Nephron progenitor cell (in vitro differentiated cells): ENCODE data around the gene SEPTIN10.

Experiments
- DNase-seq: peaks from one replicate; pipeline ENCODE4 v3.0.0; 2021
- H3K27ac Mint-ChIP-seq: 2 replicates; pipeline ENCODE4 v1.8.0; 2021; ENCODE audit warnings: mild to moderate bottlenecking, moderate library complexity, mixed read lengths
- H3K27me3 Mint-ChIP-seq: 2 replicates; pipeline ENCODE4 v1.8.0; 2021; ENCODE audit warnings: mild to moderate bottlenecking, low read depth, mixed read lengths; ENCODE audit not compliant: poor library complexity
- H3K36me3 Mint-ChIP-seq: 2 replicates; pipeline ENCODE4 v1.8.0; 2021; ENCODE audit warnings: low read depth, mixed read lengths
- H3K4me1 Mint-ChIP-seq: 2 replicates; pipeline ENCODE4 v1.8.0; 2021; ENCODE audit warnings: mixed read lengths
- H3K4me3 Mint-ChIP-seq: 2 replicates; pipeline ENCODE4 v1.8.0; 2021; ENCODE audit warnings: mild to moderate bottlenecking, moderate library complexity, mixed read lengths
- H3K9me3 Mint-ChIP-seq: 2 replicates; pipeline ENCODE4 v1.8.0; 2021; ENCODE audit warnings: mild to moderate bottlenecking, moderate library complexity, mixed read lengths
- TF ChIP-seq, protein P1 (sequence below): fragments of 200-600 bp; sonication (generic); IDR thresholded peaks from 2 replicates; pipeline ENCODE4 v1.5.0; 2021; ENCODE audit warnings: antibody characterized with exemption

SEPTIN10 gene

DNA sequence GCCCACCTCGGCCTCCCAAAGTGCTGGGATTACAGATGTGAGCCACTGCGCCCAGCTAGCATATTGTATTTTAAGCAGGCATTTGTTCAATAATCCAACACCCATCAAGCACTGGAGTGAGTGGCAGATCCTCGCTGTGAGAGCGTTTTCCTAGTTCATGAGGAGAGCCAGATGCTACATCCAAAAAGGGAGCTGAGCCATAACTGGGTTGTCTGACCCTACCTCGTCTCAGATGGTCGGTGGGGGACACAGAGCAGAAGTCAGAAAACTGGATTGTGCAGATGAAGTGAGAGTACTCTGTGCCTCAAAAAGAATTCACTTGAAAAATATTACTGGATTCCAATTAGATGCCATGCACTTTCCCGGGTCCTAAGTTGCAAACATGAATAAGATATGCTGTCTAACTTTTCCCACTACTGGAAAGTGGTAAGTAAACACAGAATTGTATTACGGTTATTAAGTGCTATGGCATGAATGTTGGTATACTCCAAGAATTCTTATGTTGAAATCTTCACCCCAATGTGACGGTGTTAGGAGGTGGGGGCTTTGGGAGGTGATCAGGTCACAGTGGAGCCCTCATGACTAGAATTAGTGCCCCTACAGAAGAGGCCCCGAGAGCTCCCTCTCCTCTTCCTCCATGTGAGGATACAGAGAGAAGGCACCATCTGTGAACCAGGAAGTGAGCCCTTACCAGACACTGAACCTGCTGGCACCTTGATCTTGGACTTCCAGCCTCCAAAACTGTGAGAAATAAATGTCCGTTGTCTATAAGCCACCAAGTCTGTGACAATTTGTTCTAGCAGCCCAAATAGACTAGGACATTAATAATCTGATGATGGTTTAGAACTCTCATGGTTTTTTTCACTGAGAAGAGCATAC, 21.9 kb upstream of the SEPTIN10 start:
- TF ChIP-seq, protein P1, sequence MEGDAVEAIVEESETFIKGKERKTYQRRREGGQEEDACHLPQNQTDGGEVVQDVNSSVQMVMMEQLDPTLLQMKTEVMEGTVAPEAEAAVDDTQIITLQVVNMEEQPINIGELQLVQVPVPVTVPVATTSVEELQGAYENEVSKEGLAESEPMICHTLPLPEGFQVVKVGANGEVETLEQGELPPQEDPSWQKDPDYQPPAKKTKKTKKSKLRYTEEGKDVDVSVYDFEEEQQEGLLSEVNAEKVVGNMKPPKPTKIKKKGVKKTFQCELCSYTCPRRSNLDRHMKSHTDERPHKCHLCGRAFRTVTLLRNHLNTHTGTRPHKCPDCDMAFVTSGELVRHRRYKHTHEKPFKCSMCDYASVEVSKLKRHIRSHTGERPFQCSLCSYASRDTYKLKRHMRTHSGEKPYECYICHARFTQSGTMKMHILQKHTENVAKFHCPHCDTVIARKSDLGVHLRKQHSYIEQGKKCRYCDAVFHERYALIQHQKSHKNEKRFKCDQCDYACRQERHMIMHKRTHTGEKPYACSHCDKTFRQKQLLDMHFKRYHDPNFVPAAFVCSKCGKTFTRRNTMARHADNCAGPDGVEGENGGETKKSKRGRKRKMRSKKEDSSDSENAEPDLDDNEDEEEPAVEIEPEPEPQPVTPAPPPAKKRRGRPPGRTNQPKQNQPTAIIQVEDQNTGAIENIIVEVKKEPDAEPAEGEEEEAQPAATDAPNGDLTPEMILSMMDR, result no peak
- no peak for DNase-seq
- H3K27ac Mint-ChIP-seq, result no peak overlapping the region
- H3K4me3 Mint-ChIP-seq, result no peak overlapping the region
- H3K4me1 Mint-ChIP-seq, result peaks cover 10% of the 10 kb centered on the region
- no peaks in the 10 kb centered on the region for H3K9me3 Mint-ChIP-seq
- H3K27me3 Mint-ChIP-seq, result peaks cover 14% of the 10 kb centered on the region
- H3K36me3 Mint-ChIP-seq, result no peaks in the 10 kb centered on the region

DNA sequence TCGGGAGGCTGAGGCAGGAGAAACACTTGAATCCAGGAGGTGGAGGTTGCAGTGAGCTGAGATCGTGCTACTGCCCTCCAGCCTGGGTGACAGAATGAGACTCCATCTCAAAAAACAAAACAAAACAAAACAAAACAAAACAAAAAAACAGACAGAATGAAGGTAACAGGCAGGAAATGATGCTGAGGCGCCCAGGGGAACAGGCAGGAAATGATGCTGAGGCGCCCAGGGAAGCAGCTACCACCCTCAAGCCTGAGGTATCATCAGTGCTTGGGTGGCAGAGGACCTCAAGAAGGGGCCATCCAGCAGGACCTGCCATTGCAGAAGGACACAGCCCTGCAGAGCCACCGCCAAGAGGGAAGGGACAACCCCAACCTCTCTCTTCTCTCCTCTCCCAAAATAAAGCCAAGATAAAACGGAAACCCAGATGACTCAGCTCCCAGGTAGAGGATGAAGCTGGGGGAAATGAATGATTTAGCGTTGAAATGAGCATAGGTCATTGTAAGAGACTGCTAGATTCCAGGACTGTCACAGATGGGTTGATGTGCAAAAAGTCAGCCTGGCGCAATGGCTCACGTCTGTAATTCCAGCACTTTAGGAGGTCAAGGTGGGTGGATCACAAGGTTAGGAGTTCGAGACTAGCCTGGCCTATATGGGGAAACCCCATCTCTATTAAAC, 19.7 kb upstream of the SEPTIN10 start:
- TF ChIP-seq, protein P1, result no peak

DNA sequence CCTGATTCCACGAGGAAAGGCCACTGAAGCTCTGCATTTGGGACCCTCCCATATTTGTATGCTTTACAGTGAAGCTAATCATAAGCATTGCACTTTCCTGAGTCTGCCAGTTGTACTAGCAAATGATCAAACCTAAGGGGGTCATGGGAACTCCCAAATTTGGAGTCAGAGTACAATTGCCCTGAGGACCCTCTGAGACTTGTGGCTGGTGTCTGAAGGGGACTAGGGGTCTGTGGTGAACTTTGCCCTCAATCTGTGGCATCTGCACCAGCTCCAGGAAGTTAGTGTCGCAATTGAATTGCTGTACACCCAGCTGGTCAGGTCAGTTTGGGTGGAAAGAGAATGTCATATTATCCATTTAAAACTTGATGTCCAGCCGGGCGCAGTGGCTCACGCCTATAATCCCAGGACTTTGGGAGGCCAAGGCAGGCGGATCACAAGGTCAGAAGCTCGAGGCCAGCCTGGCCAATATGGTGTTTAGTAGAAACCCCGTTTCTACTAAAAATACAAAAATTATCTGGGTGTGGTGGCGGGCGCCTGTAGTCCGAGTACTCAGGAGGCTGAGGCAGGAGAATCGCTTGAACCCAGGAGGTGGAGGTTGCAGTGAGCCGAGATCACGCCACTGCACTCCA, 18.5 kb upstream of the SEPTIN10 start:
- Mint-ChIP-seq H3K27me3 (peaks cover 18% of the 10 kb centered on the region), H3K27ac (no peak overlapping the region), H3K4me3 (no peak overlapping the region), H3K36me3 (no peaks in the 10 kb centered on the region), H3K9me3 (no peaks in the 10 kb centered on the region), H3K4me1 (peaks cover 15% of the 10 kb centered on the region)
- DNase-seq, result no peak
- TF ChIP-seq, protein P1, result no peak

More for the DNA sequence above, 19.7 kb upstream of the SEPTIN10 start:
- Mint-ChIP-seq H3K27me3 (peaks cover 10% of the 10 kb centered on the region), H3K4me3 (no peak overlapping the region), H3K27ac (no peak overlapping the region), H3K4me1 (peaks cover 15% of the 10 kb centered on the region), H3K36me3 (no peaks in the 10 kb centered on the region), H3K9me3 (no peaks in the 10 kb centered on the region)
- no peak for DNase-seq

DNA sequence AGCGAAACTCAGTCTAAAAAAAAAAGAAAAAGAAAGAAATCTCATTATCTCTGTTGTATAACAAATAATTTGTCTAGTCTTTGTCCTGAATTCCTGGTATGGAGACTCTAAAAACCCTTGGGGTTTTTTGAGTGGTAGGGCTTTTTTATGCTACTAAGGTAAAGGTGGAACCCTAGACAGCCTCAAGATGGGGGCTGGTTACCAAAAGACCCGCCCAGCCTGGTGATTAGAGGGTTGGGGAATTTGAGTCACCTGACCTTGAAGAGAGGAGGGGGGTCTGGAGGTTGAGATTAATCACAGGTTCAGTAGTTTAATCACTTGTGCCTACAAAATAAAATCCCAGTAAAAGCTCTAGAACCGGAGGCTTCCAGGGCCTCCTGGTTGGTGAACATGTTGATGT, 18.0 kb upstream of the SEPTIN10 start:
- Mint-ChIP-seq H3K4me1 (peaks cover 11% of the 10 kb centered on the region), H3K36me3 (no peaks in the 10 kb centered on the region), H3K4me3 (no peak overlapping the region), H3K9me3 (no peaks in the 10 kb centered on the region), H3K27me3 (peaks cover 20% of the 10 kb centered on the region), H3K27ac (no peak overlapping the region)
- no peak for DNase-seq
- TF ChIP-seq, protein P1, result no peak

DNA sequence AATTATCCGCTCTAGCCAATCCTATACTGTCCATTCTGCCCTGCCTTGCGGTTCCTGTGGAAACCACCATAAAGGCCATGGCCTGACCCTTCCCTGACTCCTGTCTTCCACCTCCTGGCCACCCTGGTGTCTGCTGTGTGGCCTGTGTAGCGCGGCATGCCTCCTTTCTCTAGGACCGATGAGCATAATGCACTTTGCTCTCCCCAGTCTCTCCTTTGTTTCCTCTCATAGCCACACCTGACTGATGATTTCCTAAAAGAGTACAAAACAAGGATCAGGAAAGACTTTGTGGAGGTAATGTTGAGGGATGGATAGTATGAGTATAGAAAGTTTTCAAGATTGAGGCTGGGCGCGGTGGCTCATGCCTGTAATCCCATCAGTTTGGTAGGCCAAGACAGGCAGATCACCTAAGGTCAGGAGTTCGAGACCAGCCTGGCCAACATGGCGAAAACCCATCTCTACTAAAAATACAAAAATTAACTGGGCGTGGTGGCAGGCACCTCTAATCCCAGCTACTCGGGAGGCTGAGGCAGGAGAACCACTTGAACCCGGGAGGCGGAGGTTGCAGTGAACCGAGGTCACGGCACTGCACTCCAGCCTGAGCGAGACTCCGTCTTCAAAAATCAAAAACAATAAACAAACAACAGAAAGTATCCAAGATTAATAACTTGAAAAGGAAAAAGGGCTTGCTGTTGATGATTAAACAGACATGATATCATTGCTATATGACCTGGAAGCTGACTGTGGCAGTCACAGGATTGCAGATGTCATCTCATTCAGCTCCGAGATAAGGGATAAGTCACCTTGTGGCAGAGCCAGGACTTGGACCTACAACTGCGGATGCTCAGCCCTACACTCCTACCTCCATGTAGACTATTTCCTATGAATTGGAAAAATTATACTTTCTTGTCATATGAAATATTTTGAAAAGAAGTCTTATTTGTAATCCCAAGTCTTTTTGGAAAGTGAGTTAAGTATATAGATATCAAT, 17.0 kb upstream of the SEPTIN10 start:
- H3K4me3 Mint-ChIP-seq, result no peak overlapping the region
- no peaks in the 10 kb centered on the region for H3K9me3 Mint-ChIP-seq
- H3K4me1 Mint-ChIP-seq, result peaks cover 5% of the 10 kb centered on the region
- peak overlapping the region; percentile 37 for H3K27ac Mint-ChIP-seq
- H3K36me3 Mint-ChIP-seq, result no peaks in the 10 kb centered on the region
- DNase-seq, result no peak
- TF ChIP-seq, protein P1, result no peak
- peaks cover 16% of the 10 kb centered on the region for H3K27me3 Mint-ChIP-seq
